Loucy (cell line): ENCODE results near the gene SQSTM1.

Experiments
- EZH2phosphoT487 ChIP-seq: fragments of 200-600 bp; IDR thresholded peaks from 2 replicates; pipeline ENCODE4 v1.6.1; 2018; ENCODE audit warnings: antibody characterized with exemption, mild to moderate bottlenecking, moderate library complexity, borderline replicate concordance
- TF ChIP-seq, protein P1 (sequence below): fragments of 200-600 bp; sonication (generic); conservative IDR thresholded peaks from 2 replicates; pipeline ENCODE4 v1.5.1; 2014; ENCODE audit warnings: mild to moderate bottlenecking, antibody characterized with exemption, low read length

DNA sequence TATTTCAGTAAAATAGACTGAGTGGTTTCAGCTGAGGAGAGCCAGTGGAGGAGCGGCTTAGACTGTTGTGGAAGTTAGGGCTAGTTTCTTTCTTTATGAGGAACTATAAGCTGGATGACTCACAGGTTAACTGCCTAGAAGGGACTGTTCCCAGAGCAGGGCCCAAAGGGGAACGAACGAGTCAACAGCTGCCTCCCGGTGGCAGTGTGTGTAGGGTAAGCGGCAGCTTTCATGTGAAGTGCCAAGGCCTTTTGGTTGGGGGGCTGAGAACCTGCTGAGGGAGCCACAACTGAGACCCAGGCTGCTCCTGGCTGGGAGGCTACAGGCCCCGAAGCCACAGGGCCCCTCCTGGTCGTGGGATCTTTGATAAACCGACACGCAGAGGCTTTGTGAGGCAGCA lies 7.0 kb downstream of the SQSTM1 start:
- TF ChIP-seq, protein P1, sequence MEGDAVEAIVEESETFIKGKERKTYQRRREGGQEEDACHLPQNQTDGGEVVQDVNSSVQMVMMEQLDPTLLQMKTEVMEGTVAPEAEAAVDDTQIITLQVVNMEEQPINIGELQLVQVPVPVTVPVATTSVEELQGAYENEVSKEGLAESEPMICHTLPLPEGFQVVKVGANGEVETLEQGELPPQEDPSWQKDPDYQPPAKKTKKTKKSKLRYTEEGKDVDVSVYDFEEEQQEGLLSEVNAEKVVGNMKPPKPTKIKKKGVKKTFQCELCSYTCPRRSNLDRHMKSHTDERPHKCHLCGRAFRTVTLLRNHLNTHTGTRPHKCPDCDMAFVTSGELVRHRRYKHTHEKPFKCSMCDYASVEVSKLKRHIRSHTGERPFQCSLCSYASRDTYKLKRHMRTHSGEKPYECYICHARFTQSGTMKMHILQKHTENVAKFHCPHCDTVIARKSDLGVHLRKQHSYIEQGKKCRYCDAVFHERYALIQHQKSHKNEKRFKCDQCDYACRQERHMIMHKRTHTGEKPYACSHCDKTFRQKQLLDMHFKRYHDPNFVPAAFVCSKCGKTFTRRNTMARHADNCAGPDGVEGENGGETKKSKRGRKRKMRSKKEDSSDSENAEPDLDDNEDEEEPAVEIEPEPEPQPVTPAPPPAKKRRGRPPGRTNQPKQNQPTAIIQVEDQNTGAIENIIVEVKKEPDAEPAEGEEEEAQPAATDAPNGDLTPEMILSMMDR: no peak
- no peak for TF ChIP-seq EZH2phosphoT487
